BLaER1 treated with 17β-estradiol and CSF1 and Interleukin-3, amounts not matched to agents 10 nM and 100 nM (cell line): ENCODE results near the gene ARCN1.
A peak's percentile ranks its signal among the peaks of the same experiment; 100 is the strongest.

Source experiments
- H3K27ac ChIP-seq, 11 experiments: shearing (Covaris generic); formaldehyde crosslinking; 2 replicates each; pipeline ENCODE4 v1.8.1; 2022
- H3K27me3 ChIP-seq, 11 experiments: shearing (Covaris generic); formaldehyde crosslinking; 2 replicates each; pipeline ENCODE4 v1.8.1; 2022
- H3K36me3 ChIP-seq, 11 experiments: shearing (Covaris generic); formaldehyde crosslinking; 2 replicates each; pipeline ENCODE4 v1.8.1; 2022
- H3K4me1 ChIP-seq, 10 experiments: shearing (Covaris generic); formaldehyde crosslinking; 2 replicates each; pipeline ENCODE4 v1.8.1; 2022
- H3K4me2 ChIP-seq, 11 experiments: shearing (Covaris generic); formaldehyde crosslinking; 2 replicates each; pipeline ENCODE4 v1.8.1; 2022
- H3K4me3 ChIP-seq, 10 experiments: shearing (Covaris generic); formaldehyde crosslinking; 2 replicates each; pipeline ENCODE4 v1.8.1; 2022
- H3K9ac ChIP-seq, 11 experiments: shearing (Covaris generic); formaldehyde crosslinking; 2 replicates each; pipeline ENCODE4 v1.8.1; 2022
- H3K9me3 ChIP-seq, 11 experiments: shearing (Covaris generic); formaldehyde crosslinking; replicated peaks in 1 of 11; 2 replicates each; pipeline ENCODE4 v1.8.1; 2022
- H4K20me1 ChIP-seq, 11 experiments: shearing (Covaris generic); formaldehyde crosslinking; 2 replicates each; pipeline ENCODE4 v1.8.1; 2022
- Cebpa-rat ChIP-seq, 11 experiments: shearing (Covaris generic); IDR thresholded peaks; 2 replicates each; pipeline ENCODE4 v1.8.1; 2022

Gene ARCN1

DNA sequence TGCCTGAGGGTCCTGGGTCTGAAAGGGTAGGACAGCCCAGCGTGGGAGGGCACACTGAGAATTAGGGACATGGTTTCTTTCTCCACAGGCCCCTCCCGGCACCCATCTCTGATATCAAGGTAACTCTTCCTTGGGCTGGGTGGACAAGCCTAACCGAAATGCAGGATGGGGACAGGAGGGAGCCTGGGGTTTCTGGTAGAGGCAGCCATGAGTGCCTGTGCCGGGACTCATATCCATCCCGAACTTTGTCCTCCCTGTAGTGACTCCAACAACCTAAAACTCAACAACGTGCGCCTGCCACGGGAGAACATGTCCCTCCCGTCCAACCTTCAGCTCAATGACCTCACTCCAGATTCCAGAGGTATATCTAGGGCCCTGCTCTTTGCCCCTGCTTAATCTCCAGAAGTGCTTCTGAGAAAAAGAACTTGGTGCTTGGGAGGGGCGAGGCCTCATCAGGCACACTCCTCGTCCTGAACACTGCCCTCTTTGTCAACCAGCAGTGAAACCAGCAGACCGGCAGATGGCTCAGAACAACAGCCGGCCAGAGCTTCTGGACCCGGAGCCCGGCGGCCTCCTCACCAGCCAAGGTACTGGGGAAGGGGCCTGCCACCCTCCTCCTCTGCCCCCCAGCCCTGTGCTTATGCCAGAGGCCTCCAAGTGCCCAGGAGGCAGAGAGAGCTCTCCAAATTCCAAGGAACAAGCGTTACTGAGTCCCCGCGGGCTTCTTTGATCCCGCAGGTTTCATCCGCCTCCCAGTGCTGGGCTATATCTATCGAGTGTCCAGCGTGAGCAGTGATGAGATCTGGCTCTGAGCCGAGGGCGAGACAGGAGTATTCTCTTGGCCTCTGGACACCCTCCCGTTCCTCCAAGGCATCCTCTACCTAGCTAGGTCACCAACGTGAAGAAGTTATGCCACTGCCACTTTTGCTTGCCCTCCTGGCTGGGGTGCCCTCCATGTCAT, 38.2 kb upstream of the ARCN1 start:
- peaks cover 0 to 23% (median 0%) of the 10 kb centered on the region in 11 experiments; a peak in 4 of 22 replicates for H3K27me3 ChIP-seq
- no peak overlapping the region for H3K4me2 ChIP-seq
- H3K36me3 ChIP-seq = peaks cover 0 to 12% (median 0%) of the 10 kb centered on the region in 11 experiments; a peak in 3 of 22 replicates
- H3K9me3 ChIP-seq = no peaks in the 10 kb centered on the region
- no peak overlapping the region for H3K4me3 ChIP-seq
- TF ChIP-seq Cebpa-rat (IDR thresholded peaks at IDR 0.05) = no peak
- H3K27ac ChIP-seq = no peak overlapping the region
- H3K9ac ChIP-seq = no peak overlapping the region
- H4K20me1 ChIP-seq = no peaks in the 10 kb centered on the region
- H3K4me1 ChIP-seq = peaks cover 12 to 32% (median 25%) of the 10 kb centered on the region in 10 experiments

DNA sequence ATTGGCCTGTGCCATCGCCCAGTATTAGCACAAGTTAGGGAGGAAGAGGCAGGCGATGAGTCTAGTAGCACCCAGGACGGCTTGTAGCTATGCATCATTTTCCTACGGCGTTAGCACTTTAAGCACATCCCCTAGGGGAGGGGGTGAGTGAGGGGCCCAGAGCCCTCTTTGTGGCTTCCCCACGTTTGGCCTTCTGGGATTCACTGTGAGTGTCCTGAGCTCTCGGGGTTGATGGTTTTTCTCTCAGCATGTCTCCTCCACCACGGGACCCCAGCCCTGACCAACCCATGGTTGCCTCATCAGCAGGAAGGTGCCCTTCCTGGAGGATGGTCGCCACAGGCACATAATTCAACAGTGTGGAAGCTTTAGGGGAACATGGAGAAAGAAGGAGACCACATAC, 36.9 kb upstream of the ARCN1 start:
- no peak overlapping the region for H3K9ac ChIP-seq
- peaks cover 0 to 12% (median 0%) of the 10 kb centered on the region in 11 experiments; a peak in 4 of 22 replicates for H3K36me3 ChIP-seq
- H4K20me1 ChIP-seq = no peaks in the 10 kb centered on the region
- no peak overlapping the region for H3K4me3 ChIP-seq
- no peak overlapping the region for H3K4me2 ChIP-seq
- H3K27me3 ChIP-seq = peaks cover 0 to 10% (median 0%) of the 10 kb centered on the region in 11 experiments; a peak in 4 of 22 replicates
- no peaks in the 10 kb centered on the region for H3K9me3 ChIP-seq
- no peak overlapping the region for H3K27ac ChIP-seq
- peaks cover 0 to 20% (median 13%) of the 10 kb centered on the region in 10 experiments; a peak in 17 of 20 replicates for H3K4me1 ChIP-seq
- TF ChIP-seq Cebpa-rat (IDR thresholded peaks at IDR 0.05) = no peak

- Histone ChIP-seq H3K36me3 (peaks cover 0 to 14% (median 3%) of the 10 kb centered on the region in 11 experiments; a peak in 8 of 22 replicates), H3K27ac (no peak overlapping the region), H3K4me3 (no peak overlapping the region), H3K4me2 (no peak overlapping the region), H3K27me3 (no peaks in the 10 kb centered on the region; a peak in 1 of 22 replicates), H4K20me1 (no peaks in the 10 kb centered on the region), H3K9ac (no peak overlapping the region), H3K9me3 (no peaks in the 10 kb centered on the region), H3K4me1 (peaks cover 0 to 7% (median 4%) of the 10 kb centered on the region in 10 experiments; a peak in 13 of 20 replicates)
- no peak for TF ChIP-seq Cebpa-rat (IDR thresholded peaks at IDR 0.05)
Measured at GRCh38 chr11:118536726-118537125, 35.5 kb upstream of the ARCN1 start.

- Histone ChIP-seq H3K27me3 (no peaks in the 10 kb centered on the region), H3K9me3 (no peaks in the 10 kb centered on the region), H3K4me1 (0 out of 20 replicates have a peak, but pooled peaks cover 0 to 4% (median 0%) of the 10 kb centered on the region in 10 experiments), H3K4me3 (no peak overlapping the region), H4K20me1 (no peaks in the 10 kb centered on the region), H3K4me2 (no peak overlapping the region), H3K27ac (no peak overlapping the region), H3K36me3 (peaks cover 0 to 22% (median 9%) of the 10 kb centered on the region in 11 experiments; a peak in 11 of 22 replicates), H3K9ac (no peak overlapping the region)
- TF ChIP-seq Cebpa-rat (IDR thresholded peaks at IDR 0.05) = no peak
Measured at GRCh38 chr11:118537409-118537980, 34.7 kb upstream of the ARCN1 start.

GRCh38 chr11:118544010-118544646, 28.1 kb upstream of the ARCN1 start:
- Histone ChIP-seq H3K27ac (no peak overlapping the region), H3K36me3 (peaks cover 6 to 57% (median 36%) of the 10 kb centered on the region in 11 experiments; a peak in 17 of 22 replicates), H3K9me3 (no peaks in the 10 kb centered on the region), H3K4me1 (no peaks in the 10 kb centered on the region), H3K9ac (no peak overlapping the region), H3K4me2 (no peak overlapping the region), H4K20me1 (no peaks in the 10 kb centered on the region; a peak in 2 of 22 replicates), H3K27me3 (no peaks in the 10 kb centered on the region), H3K4me3 (no peak overlapping the region)
- no peak for TF ChIP-seq Cebpa-rat (IDR thresholded peaks at IDR 0.05)

DNA sequence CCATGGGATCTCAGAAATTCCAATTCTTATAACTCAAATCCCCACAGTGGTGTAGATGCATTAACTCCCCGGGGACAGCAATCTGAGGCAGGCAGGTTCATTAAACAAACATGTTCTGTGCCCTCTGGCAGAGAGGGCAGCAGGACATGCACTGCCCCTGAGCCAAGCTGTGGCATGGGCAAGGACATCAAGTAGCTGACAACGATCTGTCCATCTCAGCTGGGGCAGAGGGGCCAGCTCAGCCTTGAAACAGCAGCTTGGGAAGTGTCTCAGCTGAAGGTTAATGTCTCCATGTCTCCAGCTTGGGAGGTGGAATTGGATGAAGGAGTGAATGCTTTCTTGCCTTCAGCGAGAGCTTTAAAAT, 27.6 kb upstream of the ARCN1 start:
- Histone ChIP-seq H3K4me2 (no peak overlapping the region), H3K27me3 (no peaks in the 10 kb centered on the region), H3K27ac (no peak overlapping the region), H4K20me1 (no peaks in the 10 kb centered on the region; a peak in 2 of 22 replicates), H3K9ac (0 out of 22 replicates have a peak overlapping the region, but pooled peaks of 1 of the 11 experiments have one; percentile 5), H3K36me3 (peaks cover 6 to 58% (median 36%) of the 10 kb centered on the region in 11 experiments; a peak in 17 of 22 replicates), H3K4me1 (no peaks in the 10 kb centered on the region), H3K9me3 (no peaks in the 10 kb centered on the region), H3K4me3 (no peak overlapping the region)
- no peak for TF ChIP-seq Cebpa-rat (IDR thresholded peaks at IDR 0.05)

- no peak for TF ChIP-seq Cebpa-rat (IDR thresholded peaks at IDR 0.05)
- Histone ChIP-seq H3K9ac (no peak overlapping the region), H3K27me3 (no peaks in the 10 kb centered on the region), H3K36me3 (peaks cover 6 to 67% (median 36%) of the 10 kb centered on the region in 11 experiments; a peak in 17 of 22 replicates), H3K4me1 (no peaks in the 10 kb centered on the region), H3K9me3 (no peaks in the 10 kb centered on the region), H3K4me3 (no peak overlapping the region), H3K4me2 (no peak overlapping the region), H3K27ac (no peak overlapping the region), H4K20me1 (no peaks in the 10 kb centered on the region; a peak in 2 of 22 replicates)
Measured at GRCh38 chr11:118545533-118545932, 26.7 kb upstream of the ARCN1 start.

GRCh38 chr11:118547132-118547531, 25.1 kb upstream of the ARCN1 start:
- H3K27me3 ChIP-seq = no peaks in the 10 kb centered on the region
- no peak for TF ChIP-seq Cebpa-rat (IDR thresholded peaks at IDR 0.05)
- H3K4me2 ChIP-seq = no peak overlapping the region
- H4K20me1 ChIP-seq = no peaks in the 10 kb centered on the region; a peak in 2 of 22 replicates
- no peaks in the 10 kb centered on the region for H3K9me3 ChIP-seq
- no peak overlapping the region for H3K4me3 ChIP-seq
- H3K4me1 ChIP-seq = no peaks in the 10 kb centered on the region
- no peak overlapping the region for H3K9ac ChIP-seq
- peaks cover 17 to 75% (median 45%) of the 10 kb centered on the region in 11 experiments for H3K36me3 ChIP-seq
- no peak overlapping the region for H3K27ac ChIP-seq

GRCh38 chr11:118552341-118552740, 19.9 kb upstream of the ARCN1 start:
- H3K9me3 ChIP-seq = no peaks in the 10 kb centered on the region
- TF ChIP-seq Cebpa-rat (IDR thresholded peaks at IDR 0.05) = no peak
- H4K20me1 ChIP-seq = no peaks in the 10 kb centered on the region
- no peak overlapping the region for H3K4me2 ChIP-seq
- H3K9ac ChIP-seq = no peak overlapping the region
- H3K27me3 ChIP-seq = no peaks in the 10 kb centered on the region
- H3K4me3 ChIP-seq = no peak overlapping the region
- no peak overlapping the region for H3K27ac ChIP-seq
- no peaks in the 10 kb centered on the region for H3K4me1 ChIP-seq
- peaks cover 36 to 80% (median 64%) of the 10 kb centered on the region in 11 experiments for H3K36me3 ChIP-seq
